ENCODE measurements around the gene OPN1MW2. TPM values are rescaled to one million over a fixed set of nuclear protein-coding genes. Genes with fewer than 3 reads are reported as not detected.
"Not testable (repeated sequence)": the region's sequence is repeated elsewhere in the genome, so short reads cannot be mapped to it uniquely, and the experiment has no call there.

The OPN1MW2 gene
- total RNA-seq, 1 experiment from 2014 or later: not detected

- DNase-seq (ENCODE audit: low read depth): not testable (repeated sequence)
Observed at GRCh38 chrX:154263072-154263471, 43.5 kb downstream of the OPN1MW2 start.

DNA sequence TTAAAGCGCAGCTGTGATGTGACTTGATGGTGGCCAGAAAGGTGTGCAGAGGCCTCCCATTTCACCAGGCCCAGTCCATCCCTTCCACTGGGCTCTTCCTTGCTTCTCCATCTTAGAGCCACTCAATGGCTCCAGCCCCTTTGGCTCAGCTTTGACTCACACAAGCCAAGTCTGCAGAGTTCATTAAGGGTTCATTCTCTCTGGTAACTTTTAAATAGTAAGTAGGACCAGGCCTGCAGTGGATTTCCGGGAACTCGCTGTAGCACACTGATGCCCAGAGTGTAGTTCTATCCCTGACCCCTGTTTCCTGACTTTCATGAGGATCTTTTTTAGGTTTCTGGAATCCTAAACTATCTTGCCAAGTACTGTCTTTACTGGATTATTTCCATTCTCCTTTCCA is 49.7 kb downstream of the OPN1MW2 start:
- DNase-seq (ENCODE audit: low read depth): not testable (repeated sequence)

Other genes with a start within 250 kb of the OPN1MW2 start
- 38.9 and 60.0 TPM in 2 replicates for gene HCFC1, start 247.9 kb upstream of the OPN1MW2 start, total RNA-seq (2014; rRNA removed; shearing (Covaris generic))
- 4.8 and 11.6 TPM in 2 replicates for gene TMEM187, start 247.0 kb upstream of the OPN1MW2 start, total RNA-seq (2014; rRNA removed; shearing (Covaris generic))
- gene IRAK1, start 199.9 kb upstream of the OPN1MW2 start, total RNA-seq (2014; rRNA removed; shearing (Covaris generic)): 200 and 232 TPM in 2 replicates
- gene MECP2, start 122.0 kb upstream of the OPN1MW2 start, total RNA-seq (2014; rRNA removed; shearing (Covaris generic)): 27.2 and 32.0 TPM in 2 replicates
- not detected in 2 replicates for gene OPN1LW, start 75.5 kb upstream of the OPN1MW2 start, total RNA-seq (2014; rRNA removed; shearing (Covaris generic))
- gene OPN1MW, start 37.2 kb upstream of the OPN1MW2 start, total RNA-seq (2014; rRNA removed; shearing (Covaris generic)): not detected in 2 replicates
- not detected in 2 replicates for gene OPN1MW3, start 37.8 kb downstream of the OPN1MW2 start, total RNA-seq (2014; rRNA removed; shearing (Covaris generic))
- not detected in 2 replicates for gene TEX28, start 75.4 kb downstream of the OPN1MW2 start, total RNA-seq (2014; rRNA removed; shearing (Covaris generic))
- gene TKTL1, start 76.0 kb downstream of the OPN1MW2 start, total RNA-seq (2014; rRNA removed; shearing (Covaris generic)): not detected in 2 replicates
- 1,291 and 1,336 TPM in 2 replicates for gene FLNA, start 154.9 kb downstream of the OPN1MW2 start, total RNA-seq (2014; rRNA removed; shearing (Covaris generic))
- gene EMD, start 159.5 kb downstream of the OPN1MW2 start, total RNA-seq (2014; rRNA removed; shearing (Covaris generic)): 33.2 and 41.5 TPM in 2 replicates
- 3,228 and 3,649 TPM in 2 replicates for gene RPL10, start 178.6 kb downstream of the OPN1MW2 start, total RNA-seq (2014; rRNA removed; shearing (Covaris generic))
- gene DNASE1L1, start 189.5 kb downstream of the OPN1MW2 start, total RNA-seq (2014; rRNA removed; shearing (Covaris generic)): 52.7 and 59.7 TPM in 2 replicates
- 16.6 and 24.8 TPM in 2 replicates for gene TAFAZZIN, start 191.8 kb downstream of the OPN1MW2 start, total RNA-seq (2014; rRNA removed; shearing (Covaris generic))
- gene ATP6AP1, start 208.9 kb downstream of the OPN1MW2 start, total RNA-seq (2014; rRNA removed; shearing (Covaris generic)): 30.5 and 44.4 TPM in 2 replicates
- 64.4 and 92.9 TPM in 2 replicates for gene GDI1, start 217.4 kb downstream of the OPN1MW2 start, total RNA-seq (2014; rRNA removed; shearing (Covaris generic))
- 36.6 and 37.4 TPM in 2 replicates for gene FAM50A, start 224.4 kb downstream of the OPN1MW2 start, total RNA-seq (2014; rRNA removed; shearing (Covaris generic))
- 3.4 and 4.0 TPM in 2 replicates for gene PLXNA3, start 238.5 kb downstream of the OPN1MW2 start, total RNA-seq (2014; rRNA removed; shearing (Covaris generic))